ENCODE data around the gene MARCO. TPM values are rescaled to one million over a fixed set of nuclear protein-coding genes. Genes with fewer than 3 reads are reported as not detected.

MARCO gene
- total RNA-seq, 1 donor from 2014 or later, result 28.4 TPM

DNA sequence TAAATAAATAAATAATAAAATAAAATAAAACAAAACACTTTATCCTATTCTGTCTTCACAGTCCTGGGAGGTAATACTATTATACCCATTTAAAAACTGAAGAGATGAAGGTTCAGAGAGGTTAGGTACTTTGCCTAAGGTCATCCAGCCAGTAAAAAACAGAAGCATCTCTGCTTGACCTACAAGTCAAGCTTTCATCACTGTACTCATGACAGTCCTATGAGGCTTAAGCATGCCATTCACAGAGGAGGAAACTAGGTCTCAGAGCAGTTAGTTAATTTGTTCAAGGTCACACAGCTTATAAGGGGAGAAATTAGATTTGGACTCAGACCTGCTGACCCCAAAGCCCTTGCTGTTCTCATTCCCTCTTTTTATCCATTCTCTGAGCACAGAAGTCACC, 77.5 kb downstream of the MARCO start:
- Histone ChIP-seq H3K27me3 (no peaks in the 10 kb centered on the region), H3K4me3 (no peak overlapping the region), H3K9me3 (no peaks in the 10 kb centered on the region), H3K36me3 (no peaks in the 10 kb centered on the region), H3K4me1 (no peaks in the 10 kb centered on the region), H3K27ac (no peak overlapping the region)
- intact Hi-C loops (cut with DNase I), result no loop called here
- no peak for DNase-seq (ENCODE audit: low spot score in 2 of 2)
- TF ChIP-seq, protein P1, sequence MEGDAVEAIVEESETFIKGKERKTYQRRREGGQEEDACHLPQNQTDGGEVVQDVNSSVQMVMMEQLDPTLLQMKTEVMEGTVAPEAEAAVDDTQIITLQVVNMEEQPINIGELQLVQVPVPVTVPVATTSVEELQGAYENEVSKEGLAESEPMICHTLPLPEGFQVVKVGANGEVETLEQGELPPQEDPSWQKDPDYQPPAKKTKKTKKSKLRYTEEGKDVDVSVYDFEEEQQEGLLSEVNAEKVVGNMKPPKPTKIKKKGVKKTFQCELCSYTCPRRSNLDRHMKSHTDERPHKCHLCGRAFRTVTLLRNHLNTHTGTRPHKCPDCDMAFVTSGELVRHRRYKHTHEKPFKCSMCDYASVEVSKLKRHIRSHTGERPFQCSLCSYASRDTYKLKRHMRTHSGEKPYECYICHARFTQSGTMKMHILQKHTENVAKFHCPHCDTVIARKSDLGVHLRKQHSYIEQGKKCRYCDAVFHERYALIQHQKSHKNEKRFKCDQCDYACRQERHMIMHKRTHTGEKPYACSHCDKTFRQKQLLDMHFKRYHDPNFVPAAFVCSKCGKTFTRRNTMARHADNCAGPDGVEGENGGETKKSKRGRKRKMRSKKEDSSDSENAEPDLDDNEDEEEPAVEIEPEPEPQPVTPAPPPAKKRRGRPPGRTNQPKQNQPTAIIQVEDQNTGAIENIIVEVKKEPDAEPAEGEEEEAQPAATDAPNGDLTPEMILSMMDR (IDR thresholded peaks at IDR 0.05), result no peak

GRCh38 chr2:119022678-119023077, 80.7 kb downstream of the MARCO start:
- Histone ChIP-seq H3K27me3 (no peaks in the 10 kb centered on the region), H3K36me3 (no peaks in the 10 kb centered on the region), H3K4me1 (no peaks in the 10 kb centered on the region), H3K27ac (no peak overlapping the region), H3K4me3 (no peak overlapping the region), H3K9me3 (no peaks in the 10 kb centered on the region)
- DNase-seq (ENCODE audit: low spot score in 2 of 2), result no peak
- TF ChIP-seq, protein P1 (IDR thresholded peaks at IDR 0.05), result no peak
- intact Hi-C loops (cut with DNase I), result no loop called here

GRCh38 chr2:119023534-119023933, 81.5 kb downstream of the MARCO start:
- Histone ChIP-seq H3K27ac (no peak overlapping the region), H3K36me3 (no peaks in the 10 kb centered on the region), H3K4me3 (no peak overlapping the region), H3K4me1 (no peaks in the 10 kb centered on the region), H3K9me3 (no peaks in the 10 kb centered on the region), H3K27me3 (no peaks in the 10 kb centered on the region)
- DNase-seq (ENCODE audit: low spot score in 2 of 2), result no peak
- TF ChIP-seq, protein P1 (IDR thresholded peaks at IDR 0.05), result no peak
- intact Hi-C loops (cut with DNase I), result no loop called here

DNA sequence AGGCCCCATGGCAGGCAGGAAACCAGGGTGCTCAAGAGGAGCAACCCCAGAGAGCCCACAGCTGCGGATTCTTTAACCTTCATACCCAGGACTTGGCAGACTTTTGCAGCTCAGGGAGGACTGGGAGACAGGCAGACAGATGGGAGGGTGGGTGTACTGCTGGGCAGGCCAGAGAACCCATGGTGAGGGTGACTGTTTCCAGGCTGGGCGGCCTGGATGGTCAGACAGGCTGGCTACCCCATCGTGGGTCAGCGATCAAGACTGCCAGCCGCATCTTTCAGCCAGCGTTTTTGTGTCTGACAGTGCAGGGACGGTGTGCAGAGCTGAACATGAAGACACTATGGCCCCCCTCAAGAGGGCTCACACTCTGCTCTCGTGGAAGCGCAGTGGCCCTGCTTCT, 82.2 kb downstream of the MARCO start:
- H3K4me1 ChIP-seq, result no peaks in the 10 kb centered on the region
- intact Hi-C loops (cut with DNase I), result no loop called here
- TF ChIP-seq, protein P1 (IDR thresholded peaks at IDR 0.05), result no peak
- no peaks in the 10 kb centered on the region for H3K9me3 ChIP-seq
- H3K4me3 ChIP-seq, result no peak overlapping the region
- no peaks in the 10 kb centered on the region for H3K36me3 ChIP-seq
- no peaks in the 10 kb centered on the region for H3K27me3 ChIP-seq
- no peak overlapping the region for H3K27ac ChIP-seq
- DNase-seq (ENCODE audit: low spot score in 2 of 2), result no peak

DNA sequence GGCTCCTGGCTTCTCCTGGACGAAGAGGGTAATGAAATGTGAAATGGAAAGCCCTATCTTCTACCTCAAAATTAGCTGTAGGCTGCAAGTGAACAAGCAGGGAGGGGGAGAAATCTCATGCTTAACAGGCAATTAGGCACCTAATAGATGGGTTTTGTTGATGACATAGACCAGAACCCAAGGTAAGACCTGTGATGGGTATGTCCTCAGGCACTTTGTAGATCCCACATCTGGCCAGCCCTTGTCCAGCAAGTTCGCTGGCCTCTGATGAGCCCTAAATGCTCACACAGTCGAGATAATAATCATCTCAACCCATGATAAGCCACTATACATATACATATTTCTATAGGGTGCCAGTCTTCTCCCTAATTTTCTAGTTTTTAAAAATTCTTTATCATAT, 82.6 kb downstream of the MARCO start:
- no peak for DNase-seq (ENCODE audit: low spot score in 2 of 2)
- Histone ChIP-seq H3K4me3 (no peak overlapping the region), H3K36me3 (no peaks in the 10 kb centered on the region), H3K27ac (no peak overlapping the region), H3K27me3 (no peaks in the 10 kb centered on the region), H3K4me1 (no peaks in the 10 kb centered on the region), H3K9me3 (no peaks in the 10 kb centered on the region)
- TF ChIP-seq, protein P1 (IDR thresholded peaks at IDR 0.05), result no peak
- intact Hi-C loops (cut with DNase I), result no loop called here

- no peaks in the 10 kb centered on the region for H3K27me3 ChIP-seq
- H3K27ac ChIP-seq, result no peak overlapping the region
- no peak for DNase-seq (ENCODE audit: low spot score in 2 of 2)
- H3K4me1 ChIP-seq, result no peaks in the 10 kb centered on the region
- no peak overlapping the region for H3K4me3 ChIP-seq
- intact Hi-C loops (cut with DNase I), result no loop called here
- no peaks in the 10 kb centered on the region for H3K36me3 ChIP-seq
- TF ChIP-seq, protein P1 (IDR thresholded peaks at IDR 0.05), result no peak
- H3K9me3 ChIP-seq, result no peaks in the 10 kb centered on the region
Measured at GRCh38 chr2:119025013-119025412, 83.0 kb downstream of the MARCO start.

All from ascending aorta (tissue), 2 donors.